Uterus (tissue), 2 donors: ENCODE results near the gene C3orf80.

Experiments used
- CTCF ChIP-seq, 4 experiments: fragments of 200-600 bp in 2 of 4; fragments of 450-650 bp in 2 of 4; sonication (generic) in 2 of 4; IDR thresholded peaks; one replicate each; pipeline ENCODE4 v1.5.1; 2016 to 2019; ENCODE audit warnings: antibody characterized with exemption in 4 of 4, mild to moderate bottlenecking in 2 of 4, moderate library complexity in 1 of 4
- POLR2A ChIP-seq, 2 donors: fragments of 450-650 bp; IDR thresholded peaks; one replicate each; pipeline ENCODE4 v1.6.1; 2016; ENCODE audit warnings: antibody characterized with exemption in 2 of 2, mild to moderate bottlenecking in 1 of 2, moderate library complexity in 1 of 2

DNA sequence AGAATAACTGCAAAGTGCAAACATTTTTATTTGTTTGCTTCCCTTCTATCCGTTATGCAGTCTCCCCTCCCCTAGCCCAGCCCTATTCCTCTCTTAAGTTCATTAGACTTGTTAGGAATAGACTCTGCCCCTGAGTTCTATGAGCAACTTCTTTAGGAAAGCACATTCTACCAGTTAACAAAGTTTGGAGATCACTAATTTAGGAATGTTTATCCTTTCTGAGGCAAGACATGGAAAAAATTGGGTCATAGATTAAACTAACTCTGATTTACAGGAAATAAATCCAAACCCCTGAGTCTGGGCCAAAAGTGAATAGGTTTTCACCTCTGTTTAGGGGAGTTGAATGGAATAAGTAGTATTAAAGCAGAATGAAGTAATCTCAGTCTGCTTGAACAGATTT is 34.4 kb downstream of the C3orf80 start:
- TF ChIP-seq CTCF (IDR thresholded peaks at IDR 0.05) (no peak), POLR2A (IDR thresholded peaks at IDR 0.05) (no peak)
